Measurements from ENCODE around the gene FAM3C.

DNA sequence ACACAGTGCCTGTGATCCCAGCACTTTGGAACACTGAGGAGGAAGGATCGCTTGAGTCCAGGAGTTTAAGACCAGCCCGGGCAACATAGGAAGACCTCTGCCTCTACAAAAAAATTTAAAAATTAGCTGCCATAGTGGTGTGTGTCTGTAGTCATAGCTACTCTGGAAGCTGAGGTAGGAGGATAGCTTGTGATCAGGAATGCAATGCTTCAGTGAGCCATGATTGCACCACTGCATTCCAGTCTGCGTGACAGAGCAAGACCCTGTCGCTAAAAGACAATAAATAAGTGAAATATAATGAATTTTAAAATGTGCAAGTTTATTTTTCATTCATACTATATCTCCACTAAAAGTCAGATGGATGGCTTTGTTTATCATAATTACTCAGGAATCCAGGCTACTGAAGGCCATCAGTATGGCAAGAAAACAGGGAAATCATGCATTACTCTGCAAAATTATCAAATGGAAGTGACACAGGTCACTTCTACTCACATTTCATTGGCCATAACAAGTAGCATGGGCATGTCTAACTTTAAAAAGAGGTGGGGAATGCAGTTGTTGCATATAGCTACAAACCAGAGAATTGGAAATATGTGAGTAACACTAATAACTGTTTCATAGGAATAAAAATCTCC, 32.9 kb upstream of the FAM3C start:
- TF ChIP-seq SP1 (IDR thresholded peaks at IDR 0.05) (no peak), TAF1 (conservative IDR thresholded peaks at IDR 0.05) (no peak)
